Suprapubic skin (tissue), 3 donors: Measurements from ENCODE around the gene OSBPL7.

ENCODE experiments used
- POLR2A ChIP-seq, 2 donors: fragments of 450-650 bp; IDR thresholded peaks; one replicate each; pipeline ENCODE4 v1.6.1; 2017; ENCODE audit warnings: antibody characterized with exemption in 2 of 2, mild to moderate bottlenecking in 2 of 2, moderate library complexity in 2 of 2
- TF ChIP-seq, protein P1 (sequence below), 2 donors: fragments of 200-600 bp in 1 of 2; fragments of 450-650 bp in 1 of 2; sonication (generic) in 1 of 2; IDR thresholded peaks; one replicate each; pipeline ENCODE4 v1.5.1; 2016 to 2019; ENCODE audit warnings: antibody characterized with exemption in 2 of 2, mild to moderate bottlenecking in 1 of 2, moderate library complexity in 1 of 2

DNA sequence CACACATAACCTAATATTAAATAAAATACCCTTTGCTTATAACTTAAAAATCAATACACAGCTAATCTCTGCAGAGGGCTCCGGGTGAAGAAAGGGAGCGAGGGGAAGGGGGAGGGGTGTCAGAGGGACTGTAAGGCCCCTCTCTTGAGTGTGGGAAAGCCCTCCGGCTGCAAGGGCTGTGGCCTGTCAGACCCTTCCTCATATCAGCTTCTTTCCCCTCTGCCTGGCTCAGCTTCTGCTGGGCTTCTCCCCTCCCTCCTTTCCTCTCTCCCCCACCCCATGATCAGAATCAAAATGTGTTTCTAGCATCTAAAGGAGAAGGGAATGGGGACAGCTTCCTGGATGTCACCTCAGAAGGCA is 24.1 kb upstream of the OSBPL7 start:
- TF ChIP-seq, protein P1, sequence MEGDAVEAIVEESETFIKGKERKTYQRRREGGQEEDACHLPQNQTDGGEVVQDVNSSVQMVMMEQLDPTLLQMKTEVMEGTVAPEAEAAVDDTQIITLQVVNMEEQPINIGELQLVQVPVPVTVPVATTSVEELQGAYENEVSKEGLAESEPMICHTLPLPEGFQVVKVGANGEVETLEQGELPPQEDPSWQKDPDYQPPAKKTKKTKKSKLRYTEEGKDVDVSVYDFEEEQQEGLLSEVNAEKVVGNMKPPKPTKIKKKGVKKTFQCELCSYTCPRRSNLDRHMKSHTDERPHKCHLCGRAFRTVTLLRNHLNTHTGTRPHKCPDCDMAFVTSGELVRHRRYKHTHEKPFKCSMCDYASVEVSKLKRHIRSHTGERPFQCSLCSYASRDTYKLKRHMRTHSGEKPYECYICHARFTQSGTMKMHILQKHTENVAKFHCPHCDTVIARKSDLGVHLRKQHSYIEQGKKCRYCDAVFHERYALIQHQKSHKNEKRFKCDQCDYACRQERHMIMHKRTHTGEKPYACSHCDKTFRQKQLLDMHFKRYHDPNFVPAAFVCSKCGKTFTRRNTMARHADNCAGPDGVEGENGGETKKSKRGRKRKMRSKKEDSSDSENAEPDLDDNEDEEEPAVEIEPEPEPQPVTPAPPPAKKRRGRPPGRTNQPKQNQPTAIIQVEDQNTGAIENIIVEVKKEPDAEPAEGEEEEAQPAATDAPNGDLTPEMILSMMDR (IDR thresholded peaks at IDR 0.05): no peak
- no peak for TF ChIP-seq POLR2A (IDR thresholded peaks at IDR 0.05)
